ENCODE results near the gene SUCLA2.
"Not testable (repeated sequence)": the region's sequence is repeated elsewhere in the genome, so short reads cannot be mapped to it uniquely, and the experiment has no call there.

SUCLA2 gene

GRCh38 chr13:47991859-47992258, 9.2 kb downstream of the SUCLA2 start:
- DNase-seq (ENCODE audit: low read depth), result no peak

GRCh38 chr13:47990920-47991466, 10.1 kb downstream of the SUCLA2 start:
- DNase-seq (ENCODE audit: low read depth), result no peak

- no peak for DNase-seq (ENCODE audit: low read depth)
Measured at GRCh38 chr13:47990427-47990826, 10.6 kb downstream of the SUCLA2 start.

- DNase-seq (ENCODE audit: low read depth), result no peak
Measured at GRCh38 chr13:47983070-47983469, 18.0 kb downstream of the SUCLA2 start.

- DNase-seq (ENCODE audit: low read depth), result no peak
Measured at GRCh38 chr13:47976325-47976724, 24.7 kb downstream of the SUCLA2 start.

- DNase-seq (ENCODE audit: low read depth), result no peak
Measured at GRCh38 chr13:47964863-47965262, 36.2 kb downstream of the SUCLA2 start.

- no peak for DNase-seq (ENCODE audit: low read depth)
Measured at GRCh38 chr13:47962237-47962636, 38.8 kb downstream of the SUCLA2 start.

GRCh38 chr13:47959468-47960247, 41.4 kb downstream of the SUCLA2 start:
- no peak for DNase-seq (ENCODE audit: low read depth)

- no peak for DNase-seq (ENCODE audit: low read depth)
Measured at GRCh38 chr13:47957073-47957472, 44.0 kb downstream of the SUCLA2 start.

GRCh38 chr13:47955836-47956235, 45.2 kb downstream of the SUCLA2 start:
- no peak for DNase-seq (ENCODE audit: low read depth)

GRCh38 chr13:47949799-47950198, 51.3 kb downstream of the SUCLA2 start:
- DNase-seq (ENCODE audit: low read depth), result no peak

GRCh38 chr13:47945738-47946137, 55.3 kb downstream of the SUCLA2 start:
- no peak for DNase-seq (ENCODE audit: low read depth)

- not testable (repeated sequence) for DNase-seq (ENCODE audit: low read depth)
Measured at GRCh38 chr13:47945146-47945545, 55.9 kb downstream of the SUCLA2 start.

- DNase-seq (ENCODE audit: low read depth), result no peak
Measured at GRCh38 chr13:47934371-47934770, 66.7 kb downstream of the SUCLA2 start.

- no peak for DNase-seq (ENCODE audit: low read depth)
Measured at GRCh38 chr13:47932950-47933923, 67.8 kb downstream of the SUCLA2 start.

GRCh38 chr13:47930649-47931165, 70.4 kb downstream of the SUCLA2 start:
- DNase-seq (ENCODE audit: low read depth), result no peak

- no peak for DNase-seq (ENCODE audit: low read depth)
Measured at GRCh38 chr13:47929156-47929555, 71.9 kb downstream of the SUCLA2 start.

- no peak for DNase-seq (ENCODE audit: low read depth)
Measured at GRCh38 chr13:47917022-47917574, 84.0 kb downstream of the SUCLA2 start.

- no peak for DNase-seq (ENCODE audit: low read depth)
Measured at GRCh38 chr13:47908197-47908902, 92.7 kb downstream of the SUCLA2 start.

GRCh38 chr13:47904891-47905290, 96.2 kb downstream of the SUCLA2 start:
- no peak for DNase-seq (ENCODE audit: low read depth)

- DNase-seq (ENCODE audit: low read depth), result no peak
Measured at GRCh38 chr13:47904241-47904640, 96.8 kb downstream of the SUCLA2 start.

Data from stimulated activated CD8-positive, alpha-beta memory T cell treated with anti-CD3 and anti-CD28 coated beads, Interleukin-12 subunit alpha, Interleukin-12 subunit beta, amount 100 ng/mL, for 4 hours (primary cell).